BE2C (cell line): ENCODE measurements around the gene PDCD5.

ENCODE experiments used
- DNase-seq: peaks from one replicate; pipeline ENCODE4 v3.0.0-alpha.2; 2020
- H3K27me3 ChIP-seq: fragments of 250-450 bp; sonication (Bioruptor Pico); 2 replicates; pipeline ENCODE4 v1.5.1; 2020; ENCODE audit warnings: mild to moderate bottlenecking
- H3K36me3 ChIP-seq: fragments of 250-450 bp; sonication (Bioruptor Pico); 2 replicates; pipeline ENCODE4 v1.5.1; 2020; ENCODE audit warnings: mild to moderate bottlenecking
- H3K4me1 ChIP-seq: fragments of 250-450 bp; sonication (Bioruptor Pico); 2 replicates; pipeline ENCODE4 v1.5.1; 2020
- H3K4me3 ChIP-seq: 2 replicates; pipeline ENCODE4 v1.5.1; 2011; ENCODE audit warnings: low read depth, low read length
- H3K9me3 ChIP-seq: fragments of 250-450 bp; sonication (Bioruptor Pico); 2 replicates; pipeline ENCODE4 v1.5.1; 2020
- CTCF ChIP-seq: IDR thresholded peaks from 2 replicates; pipeline ENCODE4 v1.5.1; 2012; ENCODE audit warnings: mild to moderate bottlenecking, low read depth, low read length

PDCD5 gene

DNA sequence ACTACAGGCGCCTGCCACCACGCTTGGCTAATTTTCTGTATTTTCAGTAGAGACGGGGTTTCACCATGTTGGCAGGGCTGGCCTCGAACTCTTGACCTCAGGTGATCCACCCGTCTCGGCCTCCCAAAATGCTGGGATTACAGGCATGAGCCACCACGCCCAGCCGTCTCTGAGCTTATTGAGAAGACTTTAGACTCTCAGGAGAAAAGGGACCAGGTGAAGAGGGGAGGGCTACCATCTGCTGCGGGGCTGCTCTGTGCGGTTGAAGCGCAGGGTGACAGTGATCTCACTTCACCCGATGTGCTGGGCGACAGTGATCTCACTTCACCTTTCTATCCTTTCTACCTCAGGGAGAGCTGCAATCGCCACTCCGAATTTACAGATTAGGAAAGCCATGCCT, 25.3 kb downstream of the PDCD5 start:
- H3K9me3 ChIP-seq: no peaks in the 10 kb centered on the region
- no peak for TF ChIP-seq CTCF
- peaks cover 28% of the 10 kb centered on the region for H3K36me3 ChIP-seq
- no peaks in the 10 kb centered on the region for H3K27me3 ChIP-seq
- H3K4me1 ChIP-seq: no peaks in the 10 kb centered on the region
- DNase-seq: no peak
- no peak overlapping the region for H3K4me3 ChIP-seq

- Histone ChIP-seq H3K36me3 (peaks cover 33% of the 10 kb centered on the region), H3K4me3 (no peak overlapping the region), H3K27me3 (no peaks in the 10 kb centered on the region), H3K4me1 (no peaks in the 10 kb centered on the region), H3K9me3 (no peaks in the 10 kb centered on the region)
- no peak for DNase-seq
- TF ChIP-seq CTCF: no peak
These were observed 26.5 kb downstream of the PDCD5 start for GRCh38 chr19:32607479-32607878.

DNA sequence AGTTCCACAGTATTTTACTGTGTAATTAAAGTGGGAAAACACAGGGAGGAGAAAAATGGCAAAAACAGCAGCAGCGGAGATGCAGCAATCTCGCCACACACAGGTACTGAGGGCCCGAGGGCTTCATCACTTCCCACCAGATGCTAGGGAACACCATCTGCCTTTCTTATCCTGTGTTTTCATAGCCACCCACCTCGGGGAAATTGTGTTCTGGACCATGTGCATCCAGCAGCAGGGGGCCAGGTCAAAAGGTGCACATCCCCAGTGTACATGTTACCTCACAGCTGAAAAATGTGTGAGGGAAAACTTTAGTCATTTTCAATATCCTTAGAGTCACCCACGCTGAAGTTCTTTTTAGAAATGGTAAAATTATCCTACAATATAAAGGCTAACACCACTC, 30.2 kb downstream of the PDCD5 start:
- Histone ChIP-seq H3K4me1 (no peaks in the 10 kb centered on the region), H3K4me3 (no peak overlapping the region), H3K9me3 (no peaks in the 10 kb centered on the region), H3K36me3 (peaks cover 30% of the 10 kb centered on the region), H3K27me3 (no peaks in the 10 kb centered on the region)
- DNase-seq: no peak
- no peak for TF ChIP-seq CTCF

GRCh38 chr19:32613008-32613407, 32.0 kb downstream of the PDCD5 start:
- Histone ChIP-seq H3K27me3 (no peaks in the 10 kb centered on the region), H3K4me3 (no peak overlapping the region), H3K4me1 (no peaks in the 10 kb centered on the region), H3K36me3 (peaks cover 22% of the 10 kb centered on the region), H3K9me3 (no peaks in the 10 kb centered on the region)
- no peak for TF ChIP-seq CTCF
- DNase-seq: no peak

DNA sequence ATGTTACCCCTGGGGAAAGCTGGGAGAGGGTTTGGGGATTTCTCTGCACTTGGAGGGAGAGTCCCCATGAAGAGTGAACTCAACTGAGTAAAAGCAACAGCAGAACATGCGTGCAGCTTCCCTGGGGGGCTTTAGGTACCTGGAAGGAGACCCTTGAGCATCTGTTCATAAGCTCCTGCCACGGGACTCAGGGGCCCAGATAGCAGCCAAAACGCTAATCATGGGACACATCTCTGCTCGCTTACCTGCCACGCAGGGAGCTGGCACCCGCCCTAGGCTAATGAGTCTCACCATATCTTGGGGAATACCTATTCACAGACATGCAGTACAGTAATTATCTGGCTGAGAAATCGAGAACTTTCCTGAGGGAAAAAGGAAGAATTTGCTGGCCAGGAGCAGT, 33.9 kb downstream of the PDCD5 start:
- peaks cover 29% of the 10 kb centered on the region for H3K36me3 ChIP-seq

GRCh38 chr19:32615569-32615968, 34.6 kb downstream of the PDCD5 start:
- Histone ChIP-seq H3K4me3 (no peak overlapping the region), H3K36me3 (peaks cover 29% of the 10 kb centered on the region), H3K4me1 (no peaks in the 10 kb centered on the region), H3K9me3 (no peaks in the 10 kb centered on the region), H3K27me3 (no peaks in the 10 kb centered on the region)
- TF ChIP-seq CTCF: no peak
- no peak for DNase-seq

More for the DNA sequence above, 33.9 kb downstream of the PDCD5 start:
- DNase-seq: no peak
- Histone ChIP-seq H3K4me1 (no peaks in the 10 kb centered on the region), H3K27me3 (no peaks in the 10 kb centered on the region), H3K9me3 (no peaks in the 10 kb centered on the region), H3K4me3 (no peak overlapping the region)
- no peak for TF ChIP-seq CTCF
